ENCODE measurements around the gene RBMS1.

DNA sequence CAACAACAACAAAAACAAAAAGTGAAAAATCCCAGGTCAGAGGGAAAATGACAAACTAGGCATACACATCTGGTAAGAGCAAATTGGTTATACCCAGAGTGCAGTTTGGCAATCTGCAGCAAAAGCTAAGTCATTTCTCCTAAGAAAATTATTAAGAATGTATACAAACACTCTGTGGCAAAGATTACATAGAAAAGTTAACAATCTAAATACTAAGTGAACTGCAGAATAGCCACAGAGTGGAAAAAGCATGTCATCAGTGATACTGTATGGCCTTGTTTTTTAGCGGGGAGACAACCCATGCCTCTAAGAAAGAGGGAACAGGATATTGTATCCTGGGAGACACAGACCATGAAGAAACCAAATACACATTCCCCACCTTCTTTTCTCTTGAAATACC, 157.5 kb downstream of the RBMS1 start:
- TF ChIP-seq POLR2AphosphoS5 (IDR thresholded peaks at IDR 0.05; ENCODE audit: low read depth, low read length) (no peak), TAF1 (IDR thresholded peaks at IDR 0.05; ENCODE audit: low read depth, low read length) (no peak), POLR2A (IDR thresholded peaks at IDR 0.05; ENCODE audit: low read depth, low read length) (no peak), POU2F2 (IDR thresholded peaks at IDR 0.05; ENCODE audit: low read depth, low read length) (no peak), SPI1 (IDR thresholded peaks at IDR 0.05; ENCODE audit: low read depth, low read length) (no peak), PAX5 (IDR thresholded peaks at IDR 0.05; ENCODE audit: insufficient read depth, low read length, severe bottlenecking) (no peak)

Measured in GM12891 (cell line).